SK-N-SH treated with all-trans-retinoic acid at 6 μM for 48 hours (cell line): ENCODE data around the gene SLC16A13.

Source experiments
- ATAC-seq: fragments of 200-7000 bp; cut with Tn5 transposase; 3 replicates; pipeline ENCODE4 v1.9.1; 2020; ENCODE audit warnings: mild to moderate bottlenecking, moderate library complexity
- ARNTL ChIP-seq: fragments of 450-650 bp; formaldehyde crosslinking; IDR thresholded peaks from 2 replicates; pipeline ENCODE4 v1.5.0; 2020; ENCODE audit warnings: low read depth, mild to moderate bottlenecking, moderate library complexity, borderline replicate concordance
- BACH2 ChIP-seq: fragments of 250-450 bp; sonication (Bioruptor Pico); IDR thresholded peaks from 2 replicates; pipeline ENCODE4 v1.9.0; 2021; ENCODE audit warnings: mild to moderate bottlenecking, borderline replicate concordance
- CREB5 ChIP-seq: fragments of 250-450 bp; sonication (Bioruptor Pico); IDR thresholded peaks from 2 replicates; pipeline ENCODE4 v1.5.1; 2020; ENCODE audit warnings: low read depth, mild to moderate bottlenecking, moderate library complexity
- CSDC2 ChIP-seq: fragments of 250-450 bp; sonication (Bioruptor Pico); IDR thresholded peaks from 2 replicates; pipeline ENCODE4 v1.5.0; 2020; ENCODE audit warnings: mild to moderate bottlenecking, moderate library complexity
- CSRNP3 ChIP-seq: fragments of 250-450 bp; sonication (Bioruptor Pico); IDR thresholded peaks from 2 replicates; pipeline ENCODE4 v1.5.1; 2021; ENCODE audit warnings: mild to moderate bottlenecking, moderate library complexity
- ESRRG ChIP-seq: fragments of 250-450 bp; sonication (Bioruptor Pico); IDR thresholded peaks from 2 replicates; pipeline ENCODE4 v1.6.1; 2021; ENCODE audit warnings: mild to moderate bottlenecking
- GLIS3 ChIP-seq: fragments of 250-450 bp; sonication (Bioruptor Pico); IDR thresholded peaks from 2 replicates; pipeline ENCODE4 v1.5.0; 2020; ENCODE audit warnings: mild to moderate bottlenecking, moderate library complexity
- ISL1 ChIP-seq: fragments of 250-450 bp; sonication (Bioruptor Pico); IDR thresholded peaks from 2 replicates; pipeline ENCODE4 v2.1.2; 2022; ENCODE audit warnings: mild to moderate bottlenecking, moderate library complexity
- OSR1 ChIP-seq: fragments of 250-450 bp; sonication (Bioruptor Pico); IDR thresholded peaks from 2 replicates; pipeline ENCODE4 v1.8.0; 2022; ENCODE audit warnings: moderate library complexity, mild to moderate bottlenecking, inconsistent platforms
- PATZ1 ChIP-seq: fragments of 250-450 bp; sonication (Bioruptor Pico); IDR thresholded peaks from 2 replicates; pipeline ENCODE4 v1.8.0; 2020; ENCODE audit warnings: mild to moderate bottlenecking, moderate library complexity, borderline replicate concordance
- POU6F1 ChIP-seq: fragments of 250-450 bp; sonication (Bioruptor Pico); IDR thresholded peaks from 2 replicates; pipeline ENCODE4 v1.8.0; 2021; ENCODE audit warnings: low read depth, mild to moderate bottlenecking, moderate library complexity, borderline replicate concordance
- PPARA ChIP-seq: fragments of 250-450 bp; sonication (Bioruptor Pico); IDR thresholded peaks from 2 replicates; pipeline ENCODE4 v1.5.0; 2020; ENCODE audit warnings: mild to moderate bottlenecking, borderline replicate concordance
- RARB ChIP-seq: fragments of 250-450 bp; sonication (Bioruptor Pico); IDR thresholded peaks from 2 replicates; pipeline ENCODE4 v1.8.0; 2021; ENCODE audit warnings: mild to moderate bottlenecking, moderate library complexity
- SNAI2 ChIP-seq: fragments of 250-450 bp; sonication (Bioruptor Pico); IDR thresholded peaks from 2 replicates; pipeline ENCODE4 v1.5.0; 2020; ENCODE audit warnings: mild to moderate bottlenecking, moderate library complexity
- TCF4 ChIP-seq: fragments of 250-450 bp; sonication (Bioruptor Pico); IDR thresholded peaks from 2 replicates; pipeline ENCODE4 v1.8.0; 2021; ENCODE audit warnings: mild to moderate bottlenecking, moderate library complexity, borderline replicate concordance
- TOX ChIP-seq: fragments of 250-450 bp; sonication (Bioruptor Pico); IDR thresholded peaks from 2 replicates; pipeline ENCODE4 v1.8.0; 2021; ENCODE audit warnings: mild to moderate bottlenecking, moderate library complexity, borderline replicate concordance
- TSHZ2 ChIP-seq: fragments of 250-450 bp; sonication (Bioruptor Pico); IDR thresholded peaks from 2 replicates; pipeline ENCODE4 v1.5.0; 2020; ENCODE audit warnings: mild to moderate bottlenecking, moderate library complexity
- ZC3H10 ChIP-seq: fragments of 250-450 bp; sonication (Bioruptor Pico); IDR thresholded peaks from 2 replicates; pipeline ENCODE4 v1.5.1; 2021; ENCODE audit warnings: mild to moderate bottlenecking, moderate library complexity
- ZFP3 ChIP-seq: fragments of 250-450 bp; sonication (Bioruptor Pico); IDR thresholded peaks from 2 replicates; pipeline ENCODE4 v1.5.0; 2020; ENCODE audit warnings: mild to moderate bottlenecking, moderate library complexity
- ZFP30 ChIP-seq: fragments of 450-650 bp; formaldehyde crosslinking; IDR thresholded peaks from 2 replicates; pipeline ENCODE4 v1.5.0; 2022; ENCODE audit warnings: mild to moderate bottlenecking, moderate library complexity
- ZNF565 ChIP-seq: fragments of 450-650 bp; formaldehyde crosslinking; conservative IDR thresholded peaks from 2 replicates; pipeline ENCODE4 v1.5.0; 2020; ENCODE audit warnings: low read depth, mild to moderate bottlenecking, moderate library complexity
- ZNF8 ChIP-seq: fragments of 450-650 bp; formaldehyde crosslinking; IDR thresholded peaks from 2 replicates; pipeline ENCODE4 v1.5.0; 2020; ENCODE audit warnings: mild to moderate bottlenecking, moderate library complexity

SLC16A13 gene

GRCh38 chr17:7035591-7036368 is at the start of gene SLC16A13:
Gene SLC16A13 (plus strand): TSS chr17:7036015. CDS start chr17:7036383, 368 bp downstream.
- peak; percentile 97 for ATAC-seq
- TF ChIP-seq ZNF565 (CRISPR knock-in tag) (no peak), TSHZ2 (CRISPR knock-in tag) (no peak), RARB (CRISPR knock-in tag) (no peak), CSDC2 (CRISPR knock-in tag) (no peak), POU6F1 (no peak), CSRNP3 (no peak), ZFP30 (no peak)

GRCh38 chr17:6986676-6987075 is 49.1 kb upstream of the SLC16A13 start:
- TF ChIP-seq TOX (CRISPR knock-in tag) (no peak), ZNF8 (CRISPR knock-in tag) (no peak), ZFP30 (no peak), OSR1 (CRISPR knock-in tag) (no peak), CREB5 (no peak), ZNF565 (CRISPR knock-in tag) (no peak), ESRRG (CRISPR knock-in tag) (no peak), ISL1 (CRISPR knock-in tag) (no peak), ARNTL (no peak), CSDC2 (CRISPR knock-in tag) (no peak), POU6F1 (no peak)
- no peak for ATAC-seq

- TF ChIP-seq TCF4: no peak
- no peak for TF ChIP-seq ISL1 (CRISPR knock-in tag)
- no peak for TF ChIP-seq CSDC2 (CRISPR knock-in tag)
- TF ChIP-seq ZNF565 (CRISPR knock-in tag): no peak
- no peak for TF ChIP-seq TSHZ2 (CRISPR knock-in tag)
- TF ChIP-seq SNAI2 (CRISPR knock-in tag): no peak
- TF ChIP-seq PPARA: no peak
- TF ChIP-seq CSRNP3: no peak
- TF ChIP-seq ZC3H10 (CRISPR knock-in tag): no peak
- TF ChIP-seq ZFP3 (CRISPR knock-in tag): no peak
- no peak for TF ChIP-seq GLIS3 (CRISPR knock-in tag)
- TF ChIP-seq BACH2 (CRISPR knock-in tag): no peak
- no peak for TF ChIP-seq ARNTL
- no peak for TF ChIP-seq PATZ1 (CRISPR knock-in tag)
- no peak for ATAC-seq
Observed at GRCh38 chr17:6989779-6990178, 46.0 kb upstream of the SLC16A13 start.
